ENCODE results near the gene RXRG.
A peak's percentile ranks its signal among the peaks of the same experiment; 100 is the strongest.

RXRG gene

DNA sequence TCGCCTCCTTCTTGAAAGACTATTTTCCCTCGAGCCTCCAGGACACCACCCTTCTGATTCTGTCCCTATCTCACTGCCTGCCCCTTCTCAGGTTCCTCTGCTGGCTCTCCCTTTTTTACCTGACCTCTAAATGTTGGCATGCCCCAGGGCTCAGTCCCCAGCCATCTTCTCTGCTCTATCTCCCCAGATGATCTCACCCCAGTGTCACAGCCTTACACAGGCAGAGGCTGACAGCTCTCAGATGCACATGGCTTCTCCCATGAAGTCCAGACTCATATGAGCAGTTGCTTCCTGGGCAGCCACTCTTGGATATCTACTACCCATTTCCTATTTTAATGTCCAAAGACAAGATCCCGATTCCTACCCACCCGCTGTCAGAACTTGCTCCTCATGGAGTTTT is 37.5 kb downstream of the RXRG start:
- DNase-seq, result no peak

DNA sequence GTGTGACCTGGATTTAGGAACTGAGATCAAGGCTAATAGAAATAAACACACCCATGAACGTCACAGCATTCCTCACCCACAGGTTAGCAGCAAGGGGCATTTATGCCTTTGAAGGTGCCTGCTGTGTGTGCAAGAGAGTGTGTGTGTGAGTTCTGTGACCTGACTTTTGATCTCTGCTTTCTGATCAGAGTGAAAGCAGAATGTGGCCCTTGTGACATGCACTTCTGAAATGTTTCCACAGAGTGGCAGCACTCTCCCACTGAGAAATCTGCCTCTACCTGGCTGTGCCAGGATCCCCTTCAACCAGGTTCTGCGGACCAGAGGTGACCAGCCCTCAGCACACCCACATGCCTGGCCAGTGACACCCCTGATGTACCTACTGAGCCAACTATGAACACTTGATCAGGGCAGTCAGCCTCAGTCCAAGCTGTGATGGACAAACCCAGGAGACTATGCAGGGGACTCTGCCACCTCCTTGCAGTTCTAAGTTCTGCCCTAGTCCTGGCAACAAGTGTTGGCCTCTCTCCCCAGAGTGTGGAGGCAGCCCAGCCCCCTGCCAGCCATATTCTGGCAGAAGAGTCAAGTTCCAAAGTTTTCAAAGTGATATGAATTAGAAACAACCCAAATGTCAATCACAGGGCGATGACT is 41.0 kb downstream of the RXRG start:
- no peak for DNase-seq

DNA sequence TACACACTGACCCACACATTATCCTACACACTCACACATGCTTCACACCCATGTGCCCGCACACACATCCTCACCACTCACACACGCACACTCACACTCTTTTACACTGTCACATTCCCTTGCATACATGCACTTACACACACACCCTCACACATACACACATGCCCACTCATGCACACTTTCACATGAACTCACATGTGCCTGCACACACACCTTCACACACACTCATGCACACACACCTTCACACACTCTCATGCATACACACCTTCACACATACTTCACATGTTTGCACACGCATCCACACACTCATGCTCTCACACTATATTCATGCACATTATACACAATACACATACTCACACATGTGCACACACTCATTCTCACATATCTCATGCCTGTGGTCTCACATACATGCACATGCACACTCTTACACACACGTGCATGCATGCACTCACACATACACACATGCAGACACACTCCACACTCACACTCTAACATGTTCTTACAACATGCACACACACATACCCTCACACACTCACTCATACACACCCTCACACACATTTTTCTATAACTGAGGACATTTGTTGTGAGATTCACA is 42.3 kb downstream of the RXRG start:
- no peak for DNase-seq

DNA sequence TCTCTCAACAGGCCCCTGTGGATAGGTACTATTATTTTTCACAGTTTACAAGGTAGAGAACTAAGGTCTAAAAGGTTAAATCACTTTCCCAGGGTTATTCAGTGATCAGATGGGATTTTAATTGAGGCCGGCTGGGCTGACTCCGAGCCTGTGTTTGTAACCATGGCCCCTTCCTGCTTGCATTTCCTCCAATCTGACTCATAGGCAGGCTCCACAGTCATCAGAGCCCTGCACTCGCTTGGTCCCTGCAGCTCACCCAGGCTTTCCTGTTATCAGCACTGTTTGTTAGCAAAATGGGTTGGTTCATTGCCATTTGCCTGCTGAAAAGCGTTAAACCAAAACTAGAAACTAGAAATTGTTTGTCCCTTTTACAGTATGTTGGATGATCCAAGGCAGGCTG is 47.0 kb downstream of the RXRG start:
- DNase-seq, result peak; percentile 80

DNA sequence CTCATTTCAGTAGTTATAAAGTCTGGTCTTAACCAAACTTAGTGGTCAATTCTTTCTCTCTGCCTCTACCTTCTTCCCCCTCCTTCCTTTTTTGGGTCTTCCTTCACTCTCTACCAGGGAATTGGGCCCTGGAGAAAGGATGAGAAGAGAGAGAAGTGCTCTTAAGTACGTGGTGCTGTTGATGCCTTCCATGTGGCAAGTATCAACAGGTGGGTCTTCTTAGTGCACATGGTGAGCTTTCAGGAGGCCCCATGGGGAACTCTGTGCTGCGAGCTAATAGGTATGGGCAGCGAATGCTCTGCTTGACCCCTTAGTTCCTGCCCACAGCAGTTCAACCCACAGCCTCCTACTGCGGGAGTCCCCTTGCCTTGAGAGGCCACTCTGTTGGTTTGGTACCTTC is 49.0 kb downstream of the RXRG start:
- no peak for DNase-seq

DNA sequence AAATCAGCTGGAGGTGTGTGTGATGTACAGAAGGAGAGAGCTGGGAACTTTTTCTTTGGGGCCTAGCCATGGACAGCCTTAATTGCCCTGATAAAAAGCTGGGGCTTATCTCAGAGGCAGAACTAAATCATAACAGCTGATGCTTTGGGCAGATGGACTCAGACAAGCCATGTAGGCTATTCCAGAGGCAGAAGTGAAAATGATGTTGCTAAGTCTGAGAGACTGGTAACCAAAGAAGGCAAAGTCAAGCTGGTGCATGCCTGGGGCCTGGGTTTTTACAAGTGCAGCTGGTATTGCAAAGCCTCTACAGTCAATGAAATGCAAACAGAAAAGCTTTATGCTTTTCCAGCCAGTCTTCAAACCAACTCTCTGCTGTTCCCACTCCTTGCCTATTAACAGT is 49.4 kb downstream of the RXRG start:
- DNase-seq, result no peak

DNA sequence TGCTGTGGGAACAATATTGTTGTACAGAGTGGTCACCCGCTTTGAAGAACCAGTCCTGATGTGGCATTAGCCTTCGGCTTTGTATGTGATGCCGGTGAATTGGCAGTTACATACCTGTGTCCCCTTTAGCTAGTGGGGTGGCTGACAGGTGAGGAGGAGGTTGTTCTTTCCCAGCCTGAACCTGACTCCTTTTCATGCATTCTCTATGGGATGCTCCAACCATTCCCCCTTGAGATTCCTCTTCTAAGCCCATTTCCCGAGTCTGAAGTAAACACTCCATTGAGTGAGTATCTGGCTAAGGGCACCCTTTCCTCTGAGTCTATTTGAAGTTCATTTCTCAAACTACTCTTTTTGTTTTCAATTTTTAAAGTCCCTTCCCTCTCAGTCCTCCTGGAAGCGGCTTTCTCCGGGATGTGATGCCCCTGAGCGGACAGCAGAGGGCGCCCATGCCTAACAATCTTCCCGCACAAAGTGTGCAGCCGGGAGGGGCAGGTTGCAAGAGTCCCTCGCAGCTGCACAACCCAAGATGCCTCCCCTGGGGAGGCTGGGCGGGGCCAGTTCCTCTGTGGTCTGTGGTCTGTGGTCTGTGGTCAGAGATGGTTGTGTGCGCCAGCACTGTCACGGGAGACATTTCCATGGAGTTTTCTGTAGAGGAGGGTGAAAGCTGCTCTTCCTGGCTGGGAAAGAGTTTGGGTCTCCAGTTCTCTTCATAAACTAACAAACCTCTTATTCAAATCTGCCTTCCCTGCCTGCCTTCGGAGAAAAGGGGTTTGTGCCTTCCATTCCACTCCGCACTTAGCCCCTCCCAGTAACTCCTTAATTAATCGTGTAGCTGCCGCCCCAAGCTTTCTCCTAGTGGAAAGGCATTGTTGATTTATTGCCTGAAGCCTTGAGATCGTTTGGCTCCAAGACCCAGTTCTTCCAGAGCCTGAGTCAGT is 52.0 kb downstream of the RXRG start:
- peak; percentile 97 for DNase-seq

DNA sequence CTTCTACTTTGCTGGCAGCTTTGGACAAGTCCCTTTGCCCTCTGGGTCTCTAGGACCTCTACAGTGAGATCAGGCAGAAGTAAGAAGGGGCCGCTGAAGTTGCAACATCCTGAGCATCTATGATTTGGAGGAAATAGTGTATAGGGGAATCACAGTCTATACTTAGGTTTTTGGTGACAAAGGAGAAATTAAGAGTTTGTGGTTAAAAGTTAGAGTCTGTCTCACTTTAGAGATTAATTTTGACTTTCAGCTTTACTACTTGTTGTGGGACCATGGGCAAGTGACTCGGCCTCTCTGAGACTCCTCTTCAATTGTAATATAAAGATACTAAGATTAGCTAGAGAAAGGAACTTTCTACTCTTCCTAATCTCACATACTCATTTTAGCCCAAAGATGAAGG is 55.3 kb downstream of the RXRG start:
- no peak for DNase-seq

DNA sequence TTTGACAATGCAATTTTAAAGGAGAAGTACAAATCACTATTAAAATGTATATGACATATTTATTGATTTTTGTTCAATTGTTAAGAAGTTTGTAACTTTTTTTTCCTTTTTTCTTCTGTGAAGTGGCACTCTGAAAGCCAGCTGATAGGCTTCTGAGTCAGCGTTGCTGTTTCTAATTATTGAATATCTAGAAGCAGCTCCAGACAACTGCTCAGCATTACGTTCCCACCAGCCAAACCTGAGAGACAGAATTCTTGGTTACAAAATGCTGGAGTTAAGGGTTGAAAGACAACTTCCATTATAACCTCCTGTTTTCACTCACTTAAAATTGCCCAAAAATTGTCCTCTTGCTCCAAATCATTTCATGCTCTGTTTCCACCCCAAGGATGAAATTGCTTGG is 57.0 kb downstream of the RXRG start:
- DNase-seq, result peak; percentile 49

DNA sequence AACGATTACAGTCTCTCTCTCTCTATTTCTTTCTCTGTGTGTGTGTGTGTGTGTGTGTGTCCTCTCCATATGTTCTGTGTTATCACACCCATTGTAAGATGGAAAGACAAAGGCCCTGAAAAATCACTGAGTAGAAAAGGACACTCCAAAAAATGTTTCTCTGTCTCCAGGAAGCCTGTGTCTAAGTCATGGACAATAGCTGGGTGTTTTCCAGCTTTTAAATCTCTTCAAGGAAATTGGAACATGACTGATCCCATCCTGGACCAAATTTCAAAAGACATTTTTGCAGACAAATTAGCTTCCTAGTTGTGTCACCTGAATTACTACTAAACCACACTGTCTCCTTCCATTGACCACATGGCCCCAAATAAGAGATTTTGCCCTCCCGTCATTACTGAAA is 57.4 kb downstream of the RXRG start:
- peak; percentile 20 for DNase-seq

DNA sequence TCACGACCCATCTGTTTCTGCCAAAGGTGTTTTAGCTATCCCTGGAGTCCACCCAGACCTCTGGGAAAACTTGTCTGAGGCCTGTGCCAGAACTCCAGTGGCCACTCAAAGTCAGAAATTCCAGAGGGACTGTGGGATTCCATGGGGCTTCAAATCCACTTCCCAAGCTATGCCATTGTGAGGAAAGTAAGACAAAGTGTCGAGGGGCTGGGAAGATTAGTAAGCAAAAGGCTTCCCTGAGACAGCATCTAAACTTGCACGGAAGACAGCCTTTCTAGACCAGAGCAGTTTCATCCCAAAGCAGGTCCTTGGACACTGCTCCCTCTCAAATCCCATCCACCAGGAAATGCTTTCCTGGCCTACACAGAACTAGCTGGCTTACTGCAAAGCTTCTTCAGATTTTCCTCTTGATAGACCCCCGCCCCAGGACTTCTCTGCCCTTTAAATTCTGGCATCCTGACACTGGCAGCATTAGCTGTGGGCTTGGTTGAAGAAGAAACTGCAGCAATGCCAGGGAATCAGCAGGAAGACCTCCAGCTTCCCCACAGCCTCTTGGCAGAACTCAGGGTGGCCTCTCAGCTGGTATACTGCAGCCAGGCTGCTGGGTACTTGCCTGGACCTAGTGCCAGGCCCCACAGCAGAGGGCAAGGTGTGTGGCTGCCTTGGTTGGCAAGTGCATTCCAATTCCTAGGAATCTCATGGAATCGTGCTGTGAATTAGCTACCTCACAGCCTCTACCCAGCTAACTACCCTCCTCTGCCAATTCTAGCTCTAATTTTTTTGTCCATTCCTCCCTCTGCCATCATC is 61.1 kb downstream of the RXRG start:
- peak; percentile 13 for DNase-seq

DNA sequence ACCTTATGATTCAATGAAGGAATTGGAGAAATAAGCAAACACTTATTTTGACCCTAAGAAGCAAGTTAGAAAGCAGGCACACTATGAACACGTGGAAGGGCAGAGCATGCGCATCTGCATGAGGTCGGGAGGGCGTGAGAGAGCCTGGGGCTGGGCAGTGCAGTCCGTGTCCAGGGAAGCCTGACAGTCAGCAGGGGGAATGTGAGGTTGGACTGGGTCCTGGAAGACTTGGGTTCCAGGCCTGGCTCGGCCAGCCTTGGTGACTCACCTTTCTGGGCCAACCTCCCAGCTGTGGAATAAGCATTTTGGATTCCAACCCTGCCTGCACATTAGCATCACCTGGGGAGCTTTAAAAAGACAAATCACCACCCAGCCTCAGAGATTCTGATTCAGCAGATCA is 61.9 kb downstream of the RXRG start:
- DNase-seq, result peak; percentile 81

DNA sequence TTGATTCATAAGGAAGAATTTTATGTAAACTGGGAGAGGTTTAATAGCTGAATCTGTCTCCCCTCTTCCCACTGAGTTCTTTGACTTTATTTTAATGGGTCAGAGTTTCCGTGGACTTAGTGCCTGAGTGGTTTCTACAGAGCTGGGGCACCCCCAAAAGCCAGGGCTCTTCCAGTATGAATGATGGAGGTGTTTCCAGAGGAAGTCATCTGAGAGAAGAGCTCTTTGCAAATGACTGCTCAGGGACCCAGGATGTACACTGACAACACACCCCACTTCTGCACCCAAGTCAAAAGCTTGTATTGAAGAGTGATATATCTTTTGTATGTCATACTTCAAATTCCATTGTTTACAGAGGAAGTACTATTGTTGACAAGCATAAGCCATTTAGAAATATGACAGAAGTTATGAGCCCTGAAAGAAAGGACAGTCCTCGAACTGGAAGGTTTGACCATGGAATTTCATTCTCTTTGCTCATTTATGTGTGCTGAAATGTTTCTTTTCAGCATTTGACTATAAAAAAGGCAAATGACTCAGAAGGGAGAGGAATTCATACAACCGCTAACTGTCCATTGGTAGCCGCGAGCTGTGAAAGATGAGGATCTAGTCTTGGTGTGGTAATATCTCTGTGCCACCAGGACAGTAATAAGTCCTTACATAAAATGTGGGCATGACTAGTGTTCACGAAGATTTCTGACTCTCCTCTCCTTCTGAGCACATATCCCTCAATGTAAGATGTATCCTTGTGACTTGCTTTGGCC is 63.0 kb downstream of the RXRG start:
- DNase-seq, result peak; percentile 73

DNA sequence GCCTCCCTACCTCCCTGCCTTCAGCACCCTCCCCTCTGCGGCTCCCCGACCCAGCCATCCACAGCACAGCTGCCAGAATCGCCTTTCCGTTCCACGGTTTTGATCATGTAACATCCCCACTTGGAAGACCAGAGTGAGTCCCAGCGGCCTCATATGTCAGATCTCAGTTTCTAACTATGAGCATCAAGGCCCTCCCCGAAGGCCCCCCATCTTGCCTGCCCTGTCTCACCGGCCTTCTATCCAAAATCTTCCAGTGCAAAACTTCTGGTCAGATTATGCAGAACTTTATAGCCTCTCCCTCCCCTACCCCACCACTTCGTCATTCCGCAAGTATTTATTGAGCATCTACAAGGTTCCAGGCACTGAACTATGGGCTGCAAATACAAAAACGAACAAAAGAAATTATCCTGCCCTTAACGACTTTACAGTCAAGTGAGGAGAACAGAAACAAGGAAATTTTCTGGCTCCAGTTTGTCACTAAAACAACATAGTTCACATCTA is 68.1 kb downstream of the RXRG start:
- DNase-seq, result peak; percentile 64

DNA sequence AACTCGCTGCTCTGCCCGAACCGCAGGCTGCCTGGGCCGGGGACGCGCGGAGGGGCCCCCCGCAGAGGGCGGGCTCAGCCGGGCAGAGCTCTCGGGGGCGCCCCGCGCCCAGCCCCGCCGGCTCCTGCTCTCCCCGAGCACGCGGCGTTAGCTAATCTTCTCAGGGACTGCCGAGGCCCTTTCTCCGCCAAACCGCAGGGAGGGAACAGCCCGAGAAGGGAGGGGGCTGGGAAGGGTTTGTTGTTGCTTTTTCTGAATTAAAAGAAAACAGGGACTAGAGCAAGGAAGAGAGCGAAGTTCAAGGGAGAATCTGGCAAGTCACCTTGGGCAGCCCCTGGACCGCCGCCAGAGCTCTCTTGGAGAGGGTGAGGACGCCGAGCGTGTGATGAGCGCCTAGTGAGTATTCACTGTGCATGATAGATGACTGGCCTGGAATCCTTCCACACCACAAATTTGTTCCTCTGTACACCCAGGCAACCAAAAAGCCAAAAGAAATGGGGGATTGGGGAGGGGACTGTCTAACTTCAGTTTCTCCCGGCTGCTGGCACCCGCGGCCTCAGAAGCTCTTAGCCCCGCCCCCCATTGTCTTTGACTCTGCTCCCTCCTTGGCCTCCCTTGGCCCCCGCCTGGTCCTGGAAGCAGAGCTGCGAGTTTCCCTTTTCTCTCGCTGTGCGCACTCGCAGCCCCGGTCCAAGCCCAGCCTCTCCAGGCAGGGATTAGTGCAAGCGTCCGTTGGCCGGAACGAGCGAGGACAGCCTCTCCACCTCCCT is 68.7 kb downstream of the RXRG start:
- peak; percentile 98 for DNase-seq

DNA sequence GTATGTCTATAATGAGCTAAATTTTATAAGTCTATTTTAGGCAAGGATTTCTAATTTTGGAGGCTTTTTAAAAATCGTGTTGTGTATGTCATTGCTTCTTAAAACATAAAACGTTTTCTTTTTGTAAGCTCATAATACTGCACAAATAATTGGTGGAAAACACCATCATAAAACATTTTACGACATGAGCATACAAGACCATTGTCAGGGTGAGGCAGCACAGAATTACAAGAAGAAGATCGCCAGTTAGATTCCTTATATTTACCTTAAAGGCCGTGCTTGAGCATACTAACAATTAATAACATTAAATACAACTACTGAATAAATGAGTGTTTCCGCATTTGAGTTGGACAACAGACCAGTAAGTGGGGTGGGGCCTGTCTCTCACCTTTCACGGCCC is 69.3 kb downstream of the RXRG start:
- no peak for DNase-seq

DNA sequence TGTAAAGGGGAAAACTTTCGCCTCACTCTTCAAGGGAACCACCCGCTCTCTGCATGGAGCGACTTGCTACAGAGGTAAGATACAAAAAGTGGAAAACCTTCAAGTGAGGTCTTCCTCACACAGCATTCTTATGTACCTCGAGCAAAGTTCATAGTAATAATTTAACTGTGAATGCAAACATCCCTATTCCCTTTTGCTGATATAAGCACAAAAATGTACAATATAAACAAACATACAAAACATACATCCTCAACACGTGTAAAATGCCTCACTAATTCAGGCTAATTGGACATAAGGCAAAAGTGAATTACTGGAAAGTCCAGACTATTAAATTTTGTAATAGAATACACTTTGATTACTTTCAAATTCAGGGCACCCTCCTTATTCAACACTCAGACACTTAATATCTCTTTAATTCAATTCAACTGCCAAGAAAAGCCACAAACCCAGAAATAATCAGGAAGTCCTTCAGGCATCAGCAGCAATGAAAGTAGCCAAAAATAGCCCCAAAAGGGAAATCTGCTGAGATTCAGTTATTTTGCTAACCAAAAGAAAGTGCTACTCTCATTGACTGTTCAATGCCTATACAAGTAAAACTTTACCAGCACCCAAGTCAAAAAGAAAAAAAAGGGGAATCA is 73.2 kb downstream of the RXRG start:
- DNase-seq, result peak; percentile 34

DNA sequence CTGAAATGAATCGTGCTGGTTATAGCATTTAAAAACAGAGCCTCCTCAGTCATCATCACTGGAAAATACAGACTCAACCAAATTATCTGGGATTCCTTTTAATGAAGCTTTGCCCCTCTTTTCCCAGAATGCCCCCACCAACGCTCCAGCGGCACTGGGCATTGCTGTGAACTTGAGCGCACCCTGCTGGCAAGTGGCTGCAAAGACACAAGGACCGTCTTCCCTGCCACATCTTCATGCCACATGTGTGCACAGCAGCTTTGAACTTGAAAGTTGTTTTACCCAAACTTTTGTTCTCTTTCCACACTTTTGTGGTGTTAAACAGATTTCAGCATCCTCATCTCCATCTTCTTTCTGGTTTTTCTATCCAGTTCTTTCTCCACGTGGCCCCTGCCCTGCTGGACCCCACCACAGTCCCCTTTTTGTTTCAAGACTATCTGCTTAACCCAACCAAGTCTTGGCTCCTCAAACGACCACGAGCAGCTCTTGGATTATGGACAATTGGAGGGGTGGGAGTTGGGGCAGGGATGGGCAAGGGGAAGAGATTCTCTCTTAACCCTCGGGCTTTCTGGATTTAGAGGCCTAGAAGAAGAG is 75.6 kb downstream of the RXRG start:
- DNase-seq, result no peak

DNA sequence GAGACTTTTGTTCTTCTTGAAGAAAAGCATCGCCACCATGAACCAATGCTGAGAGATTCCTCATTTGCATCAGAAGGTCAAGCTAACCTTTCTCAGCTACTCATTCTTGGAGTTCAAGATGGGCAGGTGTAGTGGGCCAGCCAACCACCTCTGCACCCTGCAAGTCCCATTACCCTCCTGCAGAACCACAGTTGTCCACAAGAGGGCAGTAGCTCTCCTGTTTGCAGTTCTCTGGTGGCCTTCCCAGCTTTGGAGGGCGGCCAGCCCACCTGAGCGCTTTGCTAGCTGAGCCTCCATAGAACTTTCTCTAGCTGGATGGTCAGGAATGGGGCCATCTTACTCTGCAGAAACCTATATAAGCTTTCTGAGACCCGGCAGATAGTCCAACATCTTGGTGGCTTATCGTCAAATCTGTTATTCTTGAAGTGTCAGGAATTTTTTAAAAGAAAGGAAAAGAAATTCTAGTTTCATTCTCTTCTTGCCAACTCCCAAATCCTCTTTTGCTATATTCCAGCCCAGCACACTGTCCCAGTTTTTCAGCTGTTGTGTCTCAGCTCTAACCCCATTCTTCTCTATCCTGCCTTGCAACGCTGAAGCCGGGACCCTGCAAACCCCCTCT is 77.4 kb downstream of the RXRG start:
- DNase-seq, result peak; percentile 64

DNA sequence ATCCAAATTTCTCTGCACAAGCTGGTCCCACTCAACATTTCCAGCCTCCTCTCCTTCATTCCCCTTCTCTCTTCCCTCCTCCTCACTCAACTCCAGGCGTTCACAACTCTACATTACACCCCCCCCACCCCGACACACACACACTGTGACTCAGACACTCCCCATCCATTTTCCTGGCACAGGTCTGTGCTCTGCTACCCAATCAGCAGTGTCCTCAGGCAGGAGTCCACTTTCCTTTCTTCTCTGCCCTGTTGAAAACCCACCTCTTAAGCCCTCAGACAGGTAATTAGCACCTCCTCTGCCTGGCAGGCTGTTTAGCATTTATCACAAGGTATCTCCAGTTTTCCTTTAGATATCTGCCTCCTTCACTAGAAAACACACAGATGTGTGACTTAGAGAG is 79.6 kb downstream of the RXRG start:
- peak; percentile 19 for DNase-seq

Measured in fibroblast of skin of right quadriceps (primary cell).